ENCODE measurements around the gene DIS3L2. TPM values are rescaled to one million over a fixed set of nuclear protein-coding genes. Genes with fewer than 3 reads are reported as not detected.

Gene DIS3L2
- total RNA-seq, 1 donor from 2014 or later = 17.0 TPM

DNA sequence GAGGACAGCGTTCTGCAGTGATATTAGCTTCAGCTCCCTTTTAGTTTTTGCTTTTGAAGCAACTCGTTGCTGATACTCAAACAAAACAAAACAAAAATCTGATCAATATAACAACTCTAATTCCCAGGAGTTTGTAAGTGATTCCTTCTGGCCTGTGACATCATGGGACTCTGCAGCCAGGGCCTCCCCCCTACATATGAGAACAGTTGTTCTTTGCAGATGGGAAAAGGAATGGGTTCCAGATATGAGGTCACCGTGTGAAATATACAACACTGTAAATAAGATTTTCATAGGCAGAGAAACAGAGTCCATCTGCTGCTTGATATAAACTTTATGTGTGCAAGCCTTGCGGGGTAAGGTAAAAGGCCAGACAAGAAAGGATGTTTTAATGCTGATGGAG lies 56.7 kb downstream of the DIS3L2 start:
- no peak for DNase-seq
- no peak overlapping the region for H3K4me3 ChIP-seq
- H3K27ac ChIP-seq (replicated peaks) = no peak overlapping the region
- TF ChIP-seq CTCF (IDR thresholded peaks at IDR 0.05; ENCODE audit: borderline replicate concordance) = no peak
- H3K9me3 ChIP-seq (replicated peaks) = no peaks in the 10 kb centered on the region
- H3K36me3 ChIP-seq = peaks cover 21% of the 10 kb centered on the region
- H3K4me1 ChIP-seq = peaks cover 38% of the 10 kb centered on the region
- H3K27me3 ChIP-seq (ENCODE audit: low read depth) = no peaks in the 10 kb centered on the region
- intact Hi-C loops (cut with micrococcal nuclease) = no loop called here

- no peak overlapping the region for H3K4me3 ChIP-seq
- H3K36me3 ChIP-seq = peaks cover 32% of the 10 kb centered on the region
- no peak overlapping the region for H3K27ac ChIP-seq (replicated peaks)
- DNase-seq = no peak
- no peak for TF ChIP-seq CTCF (IDR thresholded peaks at IDR 0.05; ENCODE audit: borderline replicate concordance)
- intact Hi-C loops (cut with micrococcal nuclease) = no loop called here
- no peaks in the 10 kb centered on the region for H3K9me3 ChIP-seq (replicated peaks)
- peaks cover 18% of the 10 kb centered on the region for H3K4me1 ChIP-seq
- H3K27me3 ChIP-seq (ENCODE audit: low read depth) = no peaks in the 10 kb centered on the region
Observed at GRCh38 chr2:232022718-232023117, 61.2 kb downstream of the DIS3L2 start.

GRCh38 chr2:232023426-232023825 lies 61.9 kb downstream of the DIS3L2 start:
- Histone ChIP-seq H3K27ac (replicated peaks) (no peak overlapping the region), H3K4me3 (no peak overlapping the region), H3K4me1 (peaks cover 22% of the 10 kb centered on the region), H3K36me3 (peaks cover 32% of the 10 kb centered on the region), H3K9me3 (replicated peaks) (no peaks in the 10 kb centered on the region), H3K27me3 (ENCODE audit: low read depth) (no peaks in the 10 kb centered on the region)
- no peak for DNase-seq
- intact Hi-C loops (cut with micrococcal nuclease) = no loop called here
- no peak for TF ChIP-seq CTCF (IDR thresholded peaks at IDR 0.05; ENCODE audit: borderline replicate concordance)

DNA sequence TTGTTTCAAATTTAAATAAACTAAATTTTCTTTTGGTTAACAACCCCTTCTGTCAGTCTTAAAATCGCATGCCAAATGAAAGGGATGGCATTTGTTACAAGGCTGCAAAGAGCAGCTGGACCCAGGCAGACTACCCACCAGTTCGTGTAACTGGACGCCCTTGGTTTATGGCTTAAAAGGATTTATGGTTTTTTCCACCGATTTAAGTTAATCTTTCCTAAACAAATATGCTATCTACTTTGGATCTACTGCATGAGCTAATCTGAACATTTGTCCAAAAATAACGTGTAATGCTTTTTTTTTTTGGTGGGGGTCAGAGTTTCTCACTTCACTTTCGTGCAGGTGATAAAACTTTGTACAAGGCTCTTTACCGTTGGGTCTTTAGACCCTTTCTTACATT lies 62.9 kb downstream of the DIS3L2 start:
- intact Hi-C loops (cut with micrococcal nuclease) = no loop called here
- Histone ChIP-seq H3K27ac (replicated peaks) (no peak overlapping the region), H3K36me3 (peaks cover 32% of the 10 kb centered on the region), H3K9me3 (replicated peaks) (no peaks in the 10 kb centered on the region), H3K4me3 (no peak overlapping the region), H3K4me1 (peaks cover 32% of the 10 kb centered on the region), H3K27me3 (ENCODE audit: low read depth) (no peaks in the 10 kb centered on the region)
- TF ChIP-seq CTCF (IDR thresholded peaks at IDR 0.05; ENCODE audit: borderline replicate concordance) = no peak
- DNase-seq = no peak

GRCh38 chr2:232026910-232027309 lies 65.4 kb downstream of the DIS3L2 start:
- Histone ChIP-seq H3K27ac (replicated peaks) (no peak overlapping the region), H3K4me3 (no peak overlapping the region), H3K9me3 (replicated peaks) (no peaks in the 10 kb centered on the region), H3K4me1 (peaks cover 37% of the 10 kb centered on the region), H3K27me3 (ENCODE audit: low read depth) (no peaks in the 10 kb centered on the region), H3K36me3 (peaks cover 36% of the 10 kb centered on the region)
- no peak for TF ChIP-seq CTCF (IDR thresholded peaks at IDR 0.05; ENCODE audit: borderline replicate concordance)
- intact Hi-C loops (cut with micrococcal nuclease) = no loop called here
- DNase-seq = no peak

GRCh38 chr2:232027530-232027929 lies 66.0 kb downstream of the DIS3L2 start:
- no peak for TF ChIP-seq CTCF (IDR thresholded peaks at IDR 0.05; ENCODE audit: borderline replicate concordance)
- Histone ChIP-seq H3K9me3 (replicated peaks) (no peaks in the 10 kb centered on the region), H3K27ac (replicated peaks) (peak overlapping the region; percentile 58), H3K4me1 (peaks cover 31% of the 10 kb centered on the region), H3K4me3 (no peak overlapping the region), H3K36me3 (peaks cover 36% of the 10 kb centered on the region), H3K27me3 (ENCODE audit: low read depth) (no peaks in the 10 kb centered on the region)
- DNase-seq = no peak
- intact Hi-C loops (cut with micrococcal nuclease) = no loop called here

Measured in left ventricle myocardium inferior (tissue), 1 donor.